Measurements from ENCODE around the gene APOL4. TPM values are rescaled to one million over a fixed set of nuclear protein-coding genes. Genes with fewer than 3 reads are reported as not detected.
"Not testable (repeated sequence)": the region's sequence is repeated elsewhere in the genome, so short reads cannot be mapped to it uniquely, and the experiment has no call there.

APOL4 gene, protein sequence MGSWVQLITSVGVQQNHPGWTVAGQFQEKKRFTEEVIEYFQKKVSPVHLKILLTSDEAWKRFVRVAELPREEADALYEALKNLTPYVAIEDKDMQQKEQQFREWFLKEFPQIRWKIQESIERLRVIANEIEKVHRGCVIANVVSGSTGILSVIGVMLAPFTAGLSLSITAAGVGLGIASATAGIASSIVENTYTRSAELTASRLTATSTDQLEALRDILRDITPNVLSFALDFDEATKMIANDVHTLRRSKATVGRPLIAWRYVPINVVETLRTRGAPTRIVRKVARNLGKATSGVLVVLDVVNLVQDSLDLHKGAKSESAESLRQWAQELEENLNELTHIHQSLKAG
- 15.0 to 16.4 TPM (median 15.9 TPM) in 3 replicates for total RNA-seq

DNA sequence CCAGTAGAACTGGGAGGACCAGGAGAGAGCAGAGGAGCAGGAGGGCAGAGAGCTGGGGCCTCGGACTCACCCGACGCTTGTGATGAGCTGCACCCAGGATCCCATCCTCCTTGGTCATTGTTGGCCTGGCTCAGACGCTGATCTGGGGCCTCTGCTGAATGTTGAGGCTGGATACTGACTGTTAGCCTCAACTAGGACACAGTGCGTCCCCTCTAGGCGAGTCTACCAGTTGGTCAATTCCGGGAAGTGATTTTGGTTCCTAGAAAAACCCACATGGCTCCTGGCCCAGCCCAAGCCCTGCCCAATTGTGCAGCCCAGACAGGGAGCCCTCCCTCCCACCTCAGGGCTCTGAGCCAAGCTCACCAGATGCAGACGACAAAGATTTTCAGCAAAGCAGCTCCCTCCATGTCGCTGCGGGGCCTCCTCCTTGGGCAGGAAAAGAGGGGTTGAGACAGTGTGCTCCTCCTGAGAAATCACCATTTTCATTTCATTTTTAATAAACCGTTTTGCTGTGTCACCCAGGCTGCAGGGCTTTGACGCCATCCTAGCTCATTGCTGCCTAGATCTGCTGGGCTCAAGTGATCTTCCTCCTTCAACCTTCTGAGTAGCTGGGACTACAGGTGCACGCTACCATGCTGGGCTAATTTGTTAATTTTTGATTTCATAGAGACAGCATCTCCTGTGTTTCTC is at the start of gene APOL4:
TSS of gene APOL4 (minus strand) at position 180 of the 690 bp plus-strand sequence. CDS start at position 105, 75 bp downstream.
- peak within 1 kb of the TSS; percentile 97 for H3K27ac Mint-ChIP-seq
- DNase-seq (ENCODE audit: low spot score in 2 of 2, unreplicated experiment in 2 of 2), result peak in 1 of 2 experiments; percentile 58
- H3K4me1 Mint-ChIP-seq, result peaks cover 81% of the 10 kb centered on the region
- H3K27me3 Mint-ChIP-seq (ENCODE audit: low read depth), result no peaks in the 10 kb centered on the region
- TF ChIP-seq CTCF (IDR thresholded peaks at IDR 0.05; ENCODE audit: unreplicated experiment), result no peak
- H3K9me3 Mint-ChIP-seq, result no peaks in the 10 kb centered on the region
- H3K36me3 Mint-ChIP-seq, result no peaks in the 10 kb centered on the region
- peak within 1 kb of the TSS; percentile 44 for H3K4me3 Mint-ChIP-seq

GRCh38 chr22:36250292-36250960 is 48.8 kb upstream of the APOL4 start:
- DNase-seq (ENCODE audit: low spot score in 2 of 2, unreplicated experiment in 2 of 2); H3K27ac Mint-ChIP-seq; H3K36me3 Mint-ChIP-seq; H3K27me3 Mint-ChIP-seq (ENCODE audit: low read depth); H3K4me3 Mint-ChIP-seq: not testable (repeated sequence)
- Mint-ChIP-seq H3K4me1 (peaks cover 32% of the 10 kb centered on the region), H3K9me3 (peaks cover 22% of the 10 kb centered on the region)

- peaks cover 10% of the 10 kb centered on the region for H3K27me3 Mint-ChIP-seq (ENCODE audit: low read depth)
- DNase-seq (ENCODE audit: low spot score in 2 of 2, unreplicated experiment in 2 of 2), result no peak
- H3K4me3 Mint-ChIP-seq, result no peak overlapping the region
- no peak for TF ChIP-seq CTCF (IDR thresholded peaks at IDR 0.05; ENCODE audit: unreplicated experiment)
- H3K27ac Mint-ChIP-seq, result no peak overlapping the region
- H3K9me3 Mint-ChIP-seq, result peaks cover 22% of the 10 kb centered on the region
- H3K4me1 Mint-ChIP-seq, result peaks cover 31% of the 10 kb centered on the region
- H3K36me3 Mint-ChIP-seq, result peaks cover 5% of the 10 kb centered on the region
Observed at GRCh38 chr22:36249160-36249559, 47.6 kb upstream of the APOL4 start.

GRCh38 chr22:36247955-36248354 is 46.3 kb upstream of the APOL4 start:
- Mint-ChIP-seq H3K4me3 (no peak overlapping the region), H3K4me1 (peaks cover 21% of the 10 kb centered on the region), H3K36me3 (peaks cover 5% of the 10 kb centered on the region), H3K9me3 (peaks cover 29% of the 10 kb centered on the region), H3K27me3 (ENCODE audit: low read depth) (peaks cover 5% of the 10 kb centered on the region), H3K27ac (no peak overlapping the region)
- no peak for DNase-seq (ENCODE audit: low spot score in 2 of 2, unreplicated experiment in 2 of 2)
- no peak for TF ChIP-seq CTCF (IDR thresholded peaks at IDR 0.05; ENCODE audit: unreplicated experiment)

DNA sequence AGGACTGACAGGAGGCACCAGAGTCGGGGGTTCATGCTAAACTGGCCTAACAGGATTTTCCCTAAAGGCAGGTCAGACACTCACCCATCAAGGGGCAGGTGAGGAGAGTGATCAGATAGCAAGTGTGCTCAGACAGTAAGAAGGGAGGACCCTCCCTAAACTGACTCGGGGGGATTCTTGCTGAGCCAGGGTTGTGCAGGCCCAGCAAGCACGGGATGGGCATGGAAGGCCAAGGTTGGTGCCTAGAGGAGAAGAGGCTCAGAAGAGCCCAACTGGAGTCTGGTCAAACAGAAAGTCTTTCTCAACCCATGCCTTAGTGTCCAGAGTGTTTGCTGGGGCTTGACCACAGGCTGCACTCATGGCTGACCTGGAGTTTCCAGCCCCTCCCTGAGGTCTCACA is 45.1 kb upstream of the APOL4 start:
- DNase-seq (ENCODE audit: low spot score in 2 of 2, unreplicated experiment in 2 of 2), result no peak
- peaks cover 11% of the 10 kb centered on the region for H3K4me1 Mint-ChIP-seq
- H3K27ac Mint-ChIP-seq, result no peak overlapping the region
- H3K9me3 Mint-ChIP-seq, result peaks cover 39% of the 10 kb centered on the region
- H3K27me3 Mint-ChIP-seq (ENCODE audit: low read depth), result no peaks in the 10 kb centered on the region
- H3K36me3 Mint-ChIP-seq, result peaks cover 12% of the 10 kb centered on the region
- no peak overlapping the region for H3K4me3 Mint-ChIP-seq
- no peak for TF ChIP-seq CTCF (IDR thresholded peaks at IDR 0.05; ENCODE audit: unreplicated experiment)

All from mesothelial cell of epicardium (in vitro differentiated cells).